IPS-11a (cell line): ENCODE data around the gene TPP1.

ENCODE experiments used
- H3K4me3 ChIP-seq: one replicate; pipeline ENCODE4 v1.5.1; 2013; ENCODE audit warnings: low read depth, low read length, control low read depth

Gene TPP1

DNA sequence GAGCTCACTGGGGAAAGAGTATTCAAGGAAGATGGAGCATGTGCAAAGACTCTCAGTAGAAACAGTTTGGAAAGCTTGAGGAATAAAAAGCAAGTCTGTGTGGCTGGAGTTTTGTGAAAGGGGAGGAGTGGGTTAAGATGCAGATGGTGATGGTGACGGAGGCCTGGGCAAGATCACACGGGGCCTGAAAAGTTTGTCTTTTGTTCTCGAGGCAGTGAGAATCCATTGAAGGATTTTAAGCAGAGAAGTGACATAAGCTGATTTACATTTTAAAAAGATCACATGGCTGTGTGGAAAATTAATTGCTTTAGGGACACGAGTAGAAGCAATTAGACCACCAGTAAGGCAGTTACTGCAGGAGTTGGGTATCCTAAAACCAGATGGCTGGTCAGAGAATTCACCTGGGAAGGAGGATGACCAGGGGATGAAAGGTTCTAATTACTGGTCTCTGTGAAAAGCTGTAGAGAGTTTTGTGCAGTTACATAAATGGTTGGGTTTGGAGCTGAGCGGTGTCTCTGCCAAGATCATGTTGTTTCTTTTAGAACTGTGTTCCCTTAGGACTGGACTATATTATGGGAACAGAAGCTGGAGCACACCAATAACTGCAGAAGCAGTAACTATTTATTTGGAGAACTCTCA lies 22.9 kb downstream of the TPP1 start:
- H3K4me3 ChIP-seq, result no peak overlapping the region

DNA sequence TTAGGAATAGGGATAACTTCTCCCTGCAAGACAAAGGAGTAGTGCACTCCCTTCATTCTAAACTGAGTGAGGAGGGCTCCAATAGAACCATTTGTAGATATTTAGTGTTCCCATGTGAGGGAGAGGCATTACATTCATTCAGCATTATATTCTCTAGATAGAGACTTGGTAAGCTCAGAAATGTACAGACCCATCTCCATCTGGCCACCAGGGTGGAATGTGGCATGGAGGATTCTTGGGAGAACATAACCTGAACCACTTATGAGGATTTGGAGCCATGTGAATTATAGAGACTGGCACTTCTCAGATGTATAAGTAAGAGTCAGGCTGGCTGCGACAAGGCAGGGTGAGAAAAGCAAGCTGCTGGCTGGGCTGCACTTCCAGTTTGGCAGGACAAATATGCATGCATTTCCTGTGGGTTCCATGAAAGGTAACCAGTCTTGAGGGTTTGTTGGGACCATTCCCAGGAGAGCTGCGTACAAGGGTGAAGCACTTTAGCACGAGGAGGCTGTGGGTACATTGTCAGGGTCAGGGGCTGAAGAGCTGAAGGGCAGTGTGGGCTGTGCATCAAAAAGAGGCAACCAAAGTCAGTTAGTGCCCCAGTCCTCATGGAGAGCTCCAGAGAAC lies 25.0 kb downstream of the TPP1 start:
- no peak overlapping the region for H3K4me3 ChIP-seq

DNA sequence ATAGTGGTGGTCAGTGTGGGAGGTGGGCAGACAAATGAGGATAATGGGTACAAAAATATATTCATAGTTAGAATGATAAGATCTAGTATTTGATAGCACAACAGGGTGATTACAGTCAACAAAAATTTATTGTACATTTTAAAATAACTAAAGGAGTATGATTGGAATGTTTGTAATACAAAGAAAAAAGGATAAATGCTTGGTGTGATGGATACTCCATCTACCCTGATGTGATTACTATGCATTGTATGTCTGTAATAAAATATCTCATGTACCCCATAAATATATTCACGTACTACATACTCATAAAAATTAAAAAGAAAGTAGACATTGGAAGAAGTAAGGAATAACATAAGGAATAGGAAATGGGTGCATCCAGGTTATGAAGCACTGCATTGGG lies 31.2 kb downstream of the TPP1 start:
- no peak overlapping the region for H3K4me3 ChIP-seq

DNA sequence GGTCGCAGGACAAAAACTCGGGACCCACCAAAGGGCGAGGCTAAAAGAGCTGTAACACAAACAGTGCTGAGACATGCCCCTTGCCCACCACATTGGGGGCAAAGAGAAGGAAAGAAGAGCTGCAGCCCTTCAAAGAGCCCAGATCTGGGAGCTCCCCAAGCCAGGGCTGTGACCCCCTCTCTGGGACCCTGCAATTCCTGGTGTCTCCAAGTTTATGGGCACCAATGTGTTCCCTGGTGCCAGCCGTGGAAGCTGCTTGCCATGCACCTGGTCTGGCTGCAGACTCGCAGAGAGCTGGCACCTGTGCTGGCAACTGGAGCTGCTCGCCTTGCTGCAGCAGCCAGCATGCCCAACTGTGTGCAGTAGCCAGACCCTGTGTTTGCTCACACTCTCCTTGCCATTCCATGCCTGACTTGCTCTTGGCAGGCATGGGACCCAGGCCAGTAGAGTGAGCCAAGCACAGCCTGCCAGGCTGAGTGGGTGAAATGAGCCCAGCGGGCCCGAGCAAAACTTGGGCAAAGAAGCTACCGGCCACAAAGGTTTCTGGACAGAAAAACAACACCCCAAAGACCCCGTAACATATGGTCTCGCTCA lies 31.8 kb downstream of the TPP1 start:
- no peak overlapping the region for H3K4me3 ChIP-seq

DNA sequence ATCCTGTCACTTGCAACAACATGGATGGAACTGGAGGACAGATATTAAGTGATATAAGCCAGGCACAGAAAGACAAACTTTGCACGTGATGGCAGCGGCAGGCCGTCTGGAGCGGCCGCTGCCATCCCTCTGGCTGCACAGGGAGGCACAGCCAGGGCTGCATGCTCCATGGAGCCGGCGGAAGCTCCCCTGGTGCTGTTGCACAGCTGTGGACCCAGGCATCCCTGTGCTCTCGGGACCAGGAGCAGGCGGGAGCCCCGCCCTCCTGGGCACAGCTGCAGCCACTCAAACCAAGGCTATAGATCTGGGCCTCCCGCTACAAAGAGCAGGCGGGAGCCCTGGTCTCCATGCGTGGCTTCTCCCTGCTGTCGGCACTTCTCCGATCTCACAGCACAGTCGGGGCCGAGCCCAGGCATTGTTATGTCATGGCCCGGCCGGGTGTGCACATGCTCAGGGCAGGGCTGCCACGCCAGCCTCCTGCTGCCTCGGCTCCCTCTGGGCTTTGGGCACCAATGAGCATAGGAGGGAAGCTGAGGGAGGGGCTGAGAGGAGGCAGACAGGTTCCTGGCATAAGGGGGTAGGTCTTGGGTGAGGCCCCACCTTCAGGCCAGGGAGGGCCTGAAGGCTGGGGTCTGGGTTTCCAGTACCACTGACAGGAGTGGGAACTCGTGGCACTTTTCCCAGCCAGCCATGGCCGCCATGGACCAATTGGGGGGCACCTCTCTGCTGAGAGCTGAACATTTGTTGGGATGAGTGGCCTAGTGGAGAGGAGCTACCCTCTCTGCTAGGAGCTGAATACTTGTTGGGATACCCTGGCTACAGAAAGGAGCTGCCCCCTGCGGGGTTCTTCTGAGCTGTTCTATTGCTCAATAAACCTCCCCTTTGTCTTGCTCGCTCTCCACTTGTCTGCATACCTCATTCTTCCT lies 32.5 kb downstream of the TPP1 start:
- no peak overlapping the region for H3K4me3 ChIP-seq

DNA sequence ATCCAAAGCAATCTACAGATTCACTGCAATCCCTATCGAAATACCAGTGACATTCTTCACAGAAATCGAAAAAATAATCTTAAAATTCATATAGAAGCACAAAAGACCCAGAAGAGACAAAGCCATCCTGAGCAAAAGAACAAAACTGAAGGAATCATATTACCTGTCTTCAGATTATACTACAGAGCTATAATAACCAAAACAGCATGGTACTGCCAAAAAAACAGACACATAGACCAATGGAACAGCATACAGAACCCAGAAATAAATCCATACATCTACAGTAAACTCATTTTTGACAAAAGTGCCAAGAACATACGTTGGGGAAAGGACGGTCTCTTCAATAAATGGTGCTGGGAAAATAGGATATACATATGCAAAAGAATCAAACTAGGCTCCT lies 34.7 kb downstream of the TPP1 start:
- H3K4me3 ChIP-seq, result no peak overlapping the region

DNA sequence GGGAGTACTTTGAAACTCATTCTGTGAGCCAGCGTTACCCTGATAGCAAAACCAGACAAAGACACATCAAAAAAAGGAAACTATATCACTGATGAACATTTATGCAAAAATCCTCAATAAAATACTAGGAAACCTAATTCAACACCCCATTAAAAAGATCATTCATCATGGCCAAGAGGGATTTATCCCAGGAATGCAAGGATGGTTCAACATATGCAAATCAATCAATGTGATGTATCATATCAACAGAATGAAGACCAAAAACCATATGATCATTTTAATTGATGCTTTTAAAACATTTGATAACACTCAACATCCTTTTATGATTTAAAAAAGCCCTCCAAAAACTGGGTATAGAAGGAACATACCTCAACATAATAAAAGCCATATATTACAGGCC lies 35.6 kb downstream of the TPP1 start:
- H3K4me3 ChIP-seq, result no peak overlapping the region

DNA sequence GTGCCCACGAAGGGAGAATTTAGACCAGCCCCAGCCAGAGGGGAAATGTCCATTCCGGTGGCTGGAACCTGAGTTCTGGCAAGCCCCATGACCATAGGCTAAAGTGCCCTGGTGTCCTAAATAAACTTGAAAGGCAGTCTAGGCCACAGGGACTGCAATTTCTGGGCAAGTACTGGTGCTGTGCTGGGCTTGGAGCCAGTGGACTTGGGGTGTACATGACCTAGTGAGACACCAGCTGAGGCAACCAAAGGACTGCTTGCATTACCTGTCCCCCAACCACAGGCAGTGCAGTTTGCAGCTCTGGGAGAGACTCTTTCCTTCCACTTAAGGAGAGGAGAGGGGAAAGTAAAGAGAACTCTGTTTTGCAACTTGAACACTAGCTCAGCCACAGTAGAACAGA lies 39.5 kb downstream of the TPP1 start:
- H3K4me3 ChIP-seq, result no peak overlapping the region

DNA sequence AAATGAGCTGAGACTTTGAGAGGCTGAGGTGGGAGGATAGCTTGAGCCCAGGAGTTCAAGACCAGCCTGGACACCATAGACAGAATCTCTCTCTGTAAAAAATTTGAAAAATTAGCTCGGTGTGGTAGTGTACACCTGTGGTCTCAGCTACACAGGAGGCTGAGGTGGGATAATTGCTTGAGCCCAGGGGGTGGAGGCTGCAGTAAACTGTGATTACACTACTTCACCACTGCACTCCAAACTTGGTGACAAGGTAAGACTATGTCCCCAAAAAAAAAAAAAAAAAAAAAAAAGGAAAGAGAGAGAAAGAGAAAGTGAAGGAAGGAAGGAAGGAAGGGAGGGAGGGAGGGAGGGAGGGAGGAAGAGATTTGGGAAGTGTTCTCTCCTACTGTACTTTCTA lies 41.1 kb downstream of the TPP1 start:
- H3K4me3 ChIP-seq, result no peak overlapping the region

DNA sequence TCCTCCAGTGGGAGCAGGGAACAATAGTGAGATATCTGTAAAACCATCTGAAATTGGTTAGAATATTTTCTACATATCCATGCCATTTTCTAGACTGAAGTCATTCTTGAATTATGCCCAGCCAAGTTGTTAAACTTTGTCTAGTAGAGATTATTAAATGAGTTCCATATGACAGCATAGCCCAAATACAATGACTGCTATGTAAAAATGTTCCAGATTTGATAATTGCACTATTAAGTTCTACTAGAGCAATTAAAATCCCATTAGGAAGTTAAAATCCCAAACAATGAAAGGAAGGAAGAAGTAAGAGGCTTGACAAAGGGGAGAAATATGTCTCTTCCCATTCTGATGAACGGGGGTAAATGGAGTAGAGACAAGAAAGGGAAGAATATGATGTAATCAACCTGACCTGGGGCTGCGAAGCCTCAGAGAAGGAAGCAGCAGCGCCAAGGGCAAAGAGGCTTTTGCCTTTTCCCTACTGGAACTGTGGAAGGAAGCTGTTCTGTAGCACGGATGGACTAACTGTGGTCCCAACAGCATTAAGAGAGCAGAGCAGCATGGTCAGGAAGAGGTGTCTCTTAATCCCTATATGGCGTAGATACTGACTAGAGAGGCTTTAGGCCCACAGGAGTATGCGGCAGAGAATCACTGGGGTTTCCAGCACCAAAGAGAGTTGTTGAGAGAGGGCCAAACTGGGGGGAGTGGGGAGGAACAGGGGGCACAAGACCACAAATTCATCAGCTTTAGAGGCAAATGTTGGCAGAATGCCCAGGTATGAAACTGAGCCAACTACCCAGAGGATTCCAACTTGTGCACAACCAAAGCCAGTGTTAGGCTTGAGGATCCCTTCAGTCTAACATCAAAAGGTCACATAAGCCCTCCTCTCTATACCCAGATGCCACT lies 42.5 kb downstream of the TPP1 start:
- no peak overlapping the region for H3K4me3 ChIP-seq

DNA sequence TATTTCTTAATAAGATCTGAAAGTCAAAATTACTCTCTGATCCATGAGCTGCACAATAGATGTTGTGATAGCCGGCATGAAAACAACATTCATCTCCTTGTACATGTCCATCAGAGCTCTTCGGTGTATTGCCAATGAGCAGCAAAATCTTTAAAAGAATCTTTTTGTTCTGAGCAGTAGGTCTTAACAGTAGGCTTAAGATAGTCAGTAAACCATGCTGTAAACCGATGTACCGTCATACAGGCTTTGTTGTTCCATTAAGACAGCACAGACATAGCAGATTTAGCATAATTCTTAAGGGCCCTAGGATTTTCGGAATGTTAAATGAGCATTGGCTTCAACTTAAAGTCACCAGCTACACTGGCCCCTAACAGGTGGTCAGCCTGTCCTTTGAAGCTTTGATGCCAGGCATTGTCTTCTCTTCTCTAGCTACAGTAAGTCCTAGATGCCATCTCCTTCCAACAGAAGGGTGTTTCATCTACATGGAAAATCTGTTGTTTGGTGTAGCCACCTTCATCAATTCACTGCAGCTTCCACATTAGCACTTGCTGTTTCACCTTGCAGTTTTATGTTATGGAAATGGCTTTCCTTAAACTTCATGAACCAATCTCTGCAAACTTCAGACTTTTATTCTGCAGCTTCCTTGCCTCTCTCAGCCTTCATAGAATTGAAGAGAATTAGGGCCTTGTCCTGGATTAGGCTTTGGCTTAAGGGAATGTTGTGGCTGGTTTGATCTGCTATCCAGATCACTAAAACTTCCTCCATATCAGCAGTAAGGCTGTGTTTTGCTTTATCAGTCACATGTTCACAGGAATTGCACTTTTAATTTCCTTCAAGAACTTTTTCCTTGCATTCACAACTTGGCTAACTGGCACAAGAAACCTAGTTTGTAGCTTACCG lies 44.2 kb downstream of the TPP1 start:
- no peak overlapping the region for H3K4me3 ChIP-seq

DNA sequence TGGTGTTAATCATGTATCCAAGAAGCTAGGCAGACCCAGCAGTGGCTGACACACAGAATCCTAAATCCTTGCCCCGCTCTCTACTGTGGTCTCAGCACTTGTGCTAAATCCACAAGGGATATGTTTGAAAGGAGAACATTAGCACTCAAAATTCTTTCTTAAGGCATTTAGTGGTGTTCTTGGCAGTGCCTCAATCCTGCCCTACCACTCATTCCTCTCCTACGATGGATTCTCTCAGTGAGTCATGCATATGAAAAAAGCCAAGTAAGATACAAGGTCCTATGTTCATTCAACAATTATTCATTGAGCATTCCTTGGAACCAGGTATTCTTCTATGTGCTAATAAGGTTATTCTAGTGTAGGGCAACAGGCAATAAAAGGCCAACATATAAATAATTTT lies 47.0 kb downstream of the TPP1 start:
- H3K4me3 ChIP-seq, result no peak overlapping the region

DNA sequence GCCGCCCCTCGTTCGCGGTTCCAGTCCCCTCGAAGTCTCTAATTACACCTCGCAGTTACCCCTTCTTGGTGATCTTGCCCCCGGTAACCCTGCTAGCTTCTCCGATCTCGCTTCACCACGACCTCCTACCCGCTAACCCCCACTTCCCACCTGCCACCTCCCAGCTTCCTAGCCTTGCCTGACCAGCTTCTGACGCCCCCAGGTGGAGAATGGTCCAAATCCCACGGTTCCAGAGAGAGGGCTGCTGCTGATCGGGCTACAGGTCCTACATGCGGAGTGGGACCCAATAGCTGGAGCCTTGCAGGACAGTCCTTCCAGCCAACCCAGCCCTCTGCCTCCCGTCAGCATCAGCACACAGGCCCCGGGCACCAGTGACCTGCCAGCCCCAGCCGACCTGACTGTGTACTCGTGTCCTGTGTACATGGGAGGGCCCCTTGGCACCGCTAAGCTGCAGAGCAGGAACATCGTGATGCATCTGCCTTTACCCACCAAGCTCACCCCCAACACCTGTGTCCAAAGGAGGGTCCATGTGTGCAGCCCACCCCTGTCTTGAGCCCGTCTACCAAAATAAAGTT lies 47.7 kb downstream of the TPP1 start:
- no peak overlapping the region for H3K4me3 ChIP-seq

DNA sequence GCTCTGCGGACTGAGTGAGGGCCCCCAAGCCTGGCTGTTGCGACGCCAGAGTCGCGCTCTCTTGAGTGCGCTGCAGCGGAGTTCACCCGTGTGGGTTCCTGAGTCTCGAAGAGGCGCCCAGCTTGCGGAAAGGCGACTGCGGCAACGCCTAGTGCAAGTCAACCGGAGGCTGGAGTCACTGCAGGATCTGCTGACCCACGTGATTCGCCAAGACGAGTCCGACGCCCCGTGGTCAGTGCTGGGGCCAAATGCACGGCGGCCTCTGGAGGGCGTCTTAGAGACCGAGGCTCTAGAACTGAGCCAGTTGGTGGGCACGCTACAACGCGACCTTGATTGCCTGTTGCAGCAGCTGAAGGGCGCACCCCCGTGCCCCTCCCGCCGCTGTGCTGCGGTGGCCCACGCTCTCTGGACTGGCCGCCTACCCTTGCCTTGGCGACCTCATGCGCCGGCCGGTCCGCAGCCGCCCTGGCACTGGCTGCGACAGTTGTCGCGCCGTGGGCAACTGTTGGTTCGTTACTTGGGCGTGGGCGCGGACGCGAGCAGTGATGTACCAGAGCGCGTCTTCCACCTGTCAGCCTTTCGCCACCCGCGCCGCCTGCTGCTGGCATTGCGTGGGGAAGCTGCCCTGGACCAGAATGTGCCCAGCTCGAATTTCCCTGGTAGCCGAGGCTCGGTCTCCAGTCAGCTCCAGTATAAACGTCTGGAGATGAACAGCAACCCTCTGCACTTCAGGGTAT lies 48.4 kb downstream of the TPP1 start:
- H3K4me3 ChIP-seq, result no peak overlapping the region

DNA sequence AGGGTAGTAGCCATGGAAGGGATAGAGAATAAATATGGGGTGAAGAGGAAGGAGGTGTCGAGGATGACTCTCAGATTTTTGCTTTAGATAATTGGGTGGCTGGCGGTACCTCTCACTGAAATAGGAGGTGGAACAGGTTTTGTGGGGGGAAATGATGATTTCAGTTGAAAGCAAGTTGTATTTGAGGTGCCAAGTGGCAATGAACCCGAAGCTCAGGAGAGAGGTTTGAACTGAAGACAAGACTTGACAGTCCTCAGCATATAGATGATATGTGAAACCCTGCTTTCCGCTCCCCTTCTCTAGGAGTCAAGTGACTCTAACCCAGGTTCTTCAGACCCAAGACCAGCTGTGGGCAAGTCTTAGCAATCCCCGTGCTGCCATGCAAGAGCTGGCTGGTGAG lies 49.5 kb downstream of the TPP1 start:
- H3K4me3 ChIP-seq, result no peak overlapping the region

DNA sequence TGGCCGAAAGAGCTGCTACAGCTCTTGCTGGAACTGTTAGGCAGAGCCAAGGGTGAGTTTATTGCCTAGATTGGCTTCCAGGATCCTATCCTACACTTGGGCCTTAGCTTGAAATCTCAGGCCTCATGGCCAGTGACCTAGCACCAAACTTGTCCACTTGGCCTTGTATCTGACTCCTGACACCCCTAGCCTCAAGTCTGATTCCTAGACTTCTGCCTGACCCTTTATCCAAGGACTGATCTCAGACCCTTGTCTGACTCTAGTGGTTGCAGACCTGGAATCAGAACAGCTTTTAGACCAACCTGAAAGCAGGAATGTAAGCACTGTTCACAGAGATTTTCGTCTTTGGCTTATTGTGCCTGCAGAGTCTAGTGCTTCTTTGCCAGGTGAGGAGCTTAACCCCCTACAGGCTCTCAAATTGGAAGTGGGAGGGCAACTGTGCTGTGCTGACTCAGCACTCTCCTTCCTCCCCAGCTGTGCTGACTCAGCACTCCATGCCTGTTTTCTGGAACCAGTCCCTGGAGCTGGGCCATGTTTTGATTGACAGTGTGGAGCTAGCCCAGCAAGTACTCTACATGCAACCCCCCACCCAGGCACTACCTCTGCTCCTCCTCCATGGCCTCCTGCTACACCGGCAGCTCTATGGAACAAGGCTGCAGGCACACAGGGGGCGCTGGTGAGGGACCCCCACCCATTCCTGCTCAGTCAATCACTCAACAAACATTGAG lies 50.9 kb downstream of the TPP1 start:
- H3K4me3 ChIP-seq, result no peak overlapping the region

DNA sequence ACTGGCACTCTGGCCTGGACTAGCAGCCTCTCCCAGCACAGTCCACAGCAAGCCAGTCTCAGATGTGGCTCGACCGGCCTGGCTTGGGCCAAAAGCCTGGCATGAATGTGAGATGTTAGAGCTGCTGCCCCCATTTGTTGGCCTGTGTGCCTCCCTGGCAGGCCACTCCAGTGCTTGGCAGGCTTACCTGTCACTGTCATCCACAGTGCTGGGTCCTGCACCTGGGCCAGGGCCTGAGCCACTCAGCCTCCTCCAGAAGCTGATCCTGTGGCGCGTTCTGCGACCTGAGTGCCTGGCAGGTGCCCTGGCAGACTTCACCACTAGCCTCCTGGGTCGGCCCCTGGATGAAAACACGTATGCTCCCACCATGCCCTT lies 51.9 kb downstream of the TPP1 start:
- H3K4me3 ChIP-seq, result no peak overlapping the region
